HG02759 (cell line): ENCODE data around the gene LAMTOR1.
"Not testable (repeated sequence)": the region's sequence is repeated elsewhere in the genome, so short reads cannot be mapped to it uniquely, and the experiment has no call there.

ENCODE experiments used
- ATAC-seq: cut with Tn5 transposase; IDR thresholded peaks from one replicate; pipeline ENCODE4 v1.9.1; 2021; ENCODE audit warnings: mild to moderate bottlenecking, moderate library complexity; ENCODE audit not compliant: unreplicated experiment

LAMTOR1 gene

DNA sequence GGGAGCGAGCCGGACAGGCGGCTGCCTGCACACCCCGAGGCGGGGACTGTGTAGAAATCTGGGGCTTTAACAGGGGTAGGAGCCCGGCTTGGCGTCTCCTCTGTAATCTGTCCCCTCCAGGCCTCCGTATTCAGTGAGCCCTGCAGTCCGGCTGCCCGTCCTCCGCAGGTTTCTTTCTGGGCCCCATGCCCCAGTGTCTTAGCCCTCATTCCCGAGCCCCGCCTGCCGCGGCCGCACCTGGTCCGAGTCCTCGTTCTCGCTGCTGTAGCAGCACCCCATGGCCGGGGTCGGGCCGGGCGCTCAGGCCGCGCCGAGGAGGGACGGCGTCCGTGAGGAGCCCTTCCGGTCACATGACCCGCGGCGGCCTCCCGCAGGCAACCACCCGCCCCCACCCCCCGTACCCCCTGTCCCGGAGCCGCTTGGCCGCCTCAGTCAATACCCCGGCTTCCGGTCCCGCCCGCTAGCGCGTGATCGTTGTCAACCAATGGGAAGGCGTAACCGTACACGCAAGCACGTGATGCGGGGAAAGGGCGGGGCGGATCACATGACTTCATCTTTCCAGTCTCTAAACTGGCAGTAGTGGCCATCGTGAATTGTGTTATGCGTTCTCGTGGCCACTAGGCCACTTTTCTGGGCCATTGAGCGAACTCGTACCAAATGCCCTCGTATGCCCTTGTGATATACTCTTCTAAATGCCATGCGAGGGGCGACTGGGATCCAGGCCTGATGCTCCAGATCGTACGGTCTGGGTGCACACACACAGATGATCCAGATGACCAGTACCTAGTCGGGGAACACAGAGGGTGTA is at the start of gene LAMTOR1:
TSS of gene LAMTOR1 (minus strand) at position 352 of the 808 bp plus-strand sequence. CDS start at position 279, 73 bp downstream.
- ATAC-seq, result peak; percentile 93

- no peak for ATAC-seq
Observed at GRCh38 chr11:72150882-72151281, 47.8 kb upstream of the LAMTOR1 start.

DNA sequence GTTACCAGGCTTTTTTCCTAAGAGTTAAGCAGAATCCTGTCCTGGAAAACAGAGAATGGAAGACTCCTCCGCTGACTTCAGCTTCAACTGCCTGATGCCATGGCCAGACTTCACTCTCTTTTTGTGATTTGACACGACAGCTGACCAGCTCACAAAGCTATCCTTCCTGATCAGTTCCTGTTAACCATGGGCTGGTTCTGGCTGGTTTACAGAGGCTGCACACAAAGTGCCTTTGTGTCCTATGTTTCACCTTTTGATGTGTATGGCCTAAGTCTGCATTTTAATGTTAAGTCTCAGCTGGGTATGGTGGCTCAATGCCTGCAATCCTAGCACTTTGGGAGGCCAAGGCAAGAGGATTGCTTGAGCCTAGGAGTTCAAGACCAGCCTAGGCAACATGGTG is 43.5 kb upstream of the LAMTOR1 start:
- ATAC-seq, result no peak

GRCh38 chr11:72144807-72145565 is 41.9 kb upstream of the LAMTOR1 start:
- no peak for ATAC-seq

- not testable (repeated sequence) for ATAC-seq
Observed at GRCh38 chr11:72142543-72142942, 39.4 kb upstream of the LAMTOR1 start.

DNA sequence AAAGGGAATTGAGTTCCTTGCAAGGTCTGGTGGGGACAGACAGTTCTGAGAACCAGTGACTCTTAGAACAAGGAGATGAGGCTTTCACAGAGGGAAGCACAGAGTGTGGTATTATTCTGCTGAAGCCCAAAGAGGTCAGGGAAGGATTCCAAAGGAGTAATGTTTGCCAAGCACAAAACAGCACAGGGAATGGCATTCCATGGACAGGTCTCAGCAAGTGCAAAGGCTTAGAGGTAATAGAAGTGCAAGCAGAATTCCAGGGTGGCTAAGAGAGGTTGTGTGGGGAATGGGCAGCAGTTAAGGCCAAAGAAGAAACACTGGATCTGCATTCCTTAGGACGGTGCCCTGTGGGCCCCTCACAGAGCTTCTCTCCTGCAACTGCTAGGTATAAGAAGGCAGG is 39.0 kb upstream of the LAMTOR1 start:
- not testable (repeated sequence) for ATAC-seq

GRCh38 chr11:72141066-72141465 is 38.0 kb upstream of the LAMTOR1 start:
- no peak for ATAC-seq

GRCh38 chr11:72140661-72141060 is 37.6 kb upstream of the LAMTOR1 start:
- ATAC-seq, result no peak

GRCh38 chr11:72139500-72139899 is 36.4 kb upstream of the LAMTOR1 start:
- no peak for ATAC-seq

DNA sequence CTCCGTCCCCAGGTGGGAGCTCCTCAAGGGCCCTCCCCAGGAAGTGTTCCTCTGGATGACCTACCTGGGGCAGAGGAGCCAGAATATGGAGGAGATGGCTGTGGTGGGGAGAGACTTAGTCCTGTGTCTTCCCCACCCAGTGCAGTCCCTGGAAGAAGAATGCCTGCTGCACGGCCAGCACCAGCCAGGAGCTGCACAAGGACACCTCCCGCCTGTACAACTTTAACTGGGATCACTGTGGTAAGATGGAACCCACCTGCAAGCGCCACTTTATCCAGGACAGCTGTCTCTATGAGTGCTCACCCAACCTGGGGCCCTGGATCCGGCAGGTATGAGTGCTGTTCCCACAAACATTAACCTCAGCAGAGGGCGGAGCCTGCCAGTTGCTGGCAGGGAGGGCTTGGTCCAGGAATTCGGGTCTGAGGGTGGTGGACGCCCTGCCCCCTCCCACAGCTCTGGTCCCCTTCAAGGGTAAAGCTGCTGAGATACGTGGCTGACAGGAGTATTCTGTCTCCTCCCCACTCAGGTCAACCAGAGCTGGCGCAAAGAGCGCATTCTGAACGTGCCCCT is 35.8 kb upstream of the LAMTOR1 start:
- ATAC-seq, result no peak

DNA sequence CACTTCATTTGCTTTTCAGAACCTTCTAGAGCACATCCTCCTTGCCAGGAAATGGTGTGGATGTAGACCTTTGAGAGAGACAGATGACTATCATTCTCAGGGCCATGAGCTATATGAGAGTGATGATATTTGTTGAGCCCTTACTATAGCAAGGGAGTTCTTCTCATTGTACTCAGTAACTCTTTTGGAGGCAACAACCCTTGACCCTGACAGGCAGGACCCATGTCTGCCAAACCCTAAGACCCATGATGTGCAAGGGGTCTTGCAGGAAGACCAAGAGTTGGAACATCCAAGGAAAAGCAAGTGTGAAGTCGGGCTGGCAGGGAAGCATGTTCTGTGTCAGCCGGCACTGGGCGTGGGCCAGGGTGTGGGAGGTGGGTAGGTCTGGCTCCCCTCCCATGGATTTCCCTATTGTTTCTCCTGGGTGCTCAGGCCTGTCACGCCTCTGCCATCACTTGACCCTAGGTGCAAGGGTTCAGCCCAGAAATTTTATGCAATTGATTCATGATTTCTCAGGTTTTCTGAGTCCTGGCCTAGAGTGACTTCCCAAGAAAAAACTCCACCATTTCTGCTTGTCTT is 33.7 kb upstream of the LAMTOR1 start:
- no peak for ATAC-seq

DNA sequence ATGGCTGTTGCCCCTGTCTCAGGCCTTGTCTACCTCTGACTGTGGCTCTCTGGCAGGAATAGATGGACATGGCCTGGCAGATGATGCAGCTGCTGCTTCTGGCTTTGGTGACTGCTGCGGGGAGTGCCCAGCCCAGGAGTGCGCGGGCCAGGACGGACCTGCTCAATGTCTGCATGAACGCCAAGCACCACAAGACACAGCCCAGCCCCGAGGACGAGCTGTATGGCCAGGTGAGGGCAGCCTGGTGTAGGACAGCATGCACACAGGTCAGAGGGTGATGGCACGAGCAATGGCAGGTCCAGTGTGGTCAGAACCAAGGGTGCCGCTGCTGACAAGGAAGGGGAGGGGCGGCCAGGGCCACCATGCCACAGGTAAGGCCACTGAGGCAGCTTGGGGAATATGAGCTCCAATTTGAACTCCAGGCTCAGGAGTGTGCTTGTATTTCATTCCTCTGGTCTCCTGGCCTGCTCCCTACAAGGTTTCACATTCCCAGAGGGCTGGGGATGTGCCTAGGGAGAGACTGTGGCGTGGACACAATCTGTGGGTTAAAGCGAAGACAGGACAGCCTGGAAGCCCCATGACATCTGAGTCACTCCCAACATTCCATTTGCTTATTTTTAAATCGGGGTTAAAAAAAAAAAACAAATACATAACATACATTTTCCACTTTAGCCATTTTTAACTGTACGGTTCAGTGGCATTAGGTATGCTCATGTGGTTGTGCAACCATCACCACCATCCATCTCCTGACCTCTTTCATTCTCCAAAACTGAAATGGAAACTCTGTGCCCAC is 33.0 kb upstream of the LAMTOR1 start:
- ATAC-seq, result no peak

GRCh38 chr11:72135473-72135872 is 32.4 kb upstream of the LAMTOR1 start, which contains the start of gene FOLR3:
FOLR3 (plus strand) TSS chr11:72135725; CDS start chr11:72135953, 228 bp downstream.
- not testable (repeated sequence) for ATAC-seq

GRCh38 chr11:72132646-72133045 is 29.5 kb upstream of the LAMTOR1 start:
- no peak for ATAC-seq

DNA sequence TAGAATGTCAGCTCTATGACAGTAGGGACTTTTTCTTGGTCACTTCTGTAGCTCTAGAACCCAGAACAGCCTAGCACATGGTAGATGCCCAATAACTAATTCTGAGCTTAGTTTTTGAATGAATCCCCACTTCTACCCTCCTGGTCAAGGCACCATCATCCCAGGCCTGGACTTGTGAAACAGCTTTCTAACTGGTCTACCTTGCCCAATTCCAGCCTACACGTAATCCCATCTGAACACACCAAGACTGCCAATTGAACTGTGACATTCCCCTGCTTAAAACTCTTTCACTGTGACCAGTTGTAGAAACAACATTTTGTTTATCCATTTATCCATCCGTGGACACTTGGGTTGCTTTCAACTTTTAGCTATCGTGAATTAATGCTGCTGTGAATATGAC is 26.3 kb upstream of the LAMTOR1 start:
- no peak for ATAC-seq

DNA sequence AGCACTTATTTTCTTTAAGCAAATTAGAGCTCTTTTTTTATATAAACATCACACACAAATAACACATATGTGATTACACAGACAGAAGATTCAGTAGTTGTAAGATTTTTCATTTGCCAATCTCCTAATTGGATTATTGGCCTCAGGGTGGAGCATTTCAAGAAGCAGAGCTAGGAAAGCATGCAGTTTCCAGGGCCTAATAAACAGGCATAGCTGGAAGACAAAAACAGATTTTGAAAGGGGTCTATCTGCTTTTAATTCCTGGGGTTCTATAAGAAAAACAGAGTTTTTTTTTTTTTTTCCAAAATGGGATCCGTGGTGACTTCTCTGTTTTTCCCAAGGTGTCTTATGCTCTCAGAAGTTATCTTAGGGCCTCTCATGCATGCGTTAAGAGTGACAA is 24.8 kb upstream of the LAMTOR1 start:
- ATAC-seq, result no peak

DNA sequence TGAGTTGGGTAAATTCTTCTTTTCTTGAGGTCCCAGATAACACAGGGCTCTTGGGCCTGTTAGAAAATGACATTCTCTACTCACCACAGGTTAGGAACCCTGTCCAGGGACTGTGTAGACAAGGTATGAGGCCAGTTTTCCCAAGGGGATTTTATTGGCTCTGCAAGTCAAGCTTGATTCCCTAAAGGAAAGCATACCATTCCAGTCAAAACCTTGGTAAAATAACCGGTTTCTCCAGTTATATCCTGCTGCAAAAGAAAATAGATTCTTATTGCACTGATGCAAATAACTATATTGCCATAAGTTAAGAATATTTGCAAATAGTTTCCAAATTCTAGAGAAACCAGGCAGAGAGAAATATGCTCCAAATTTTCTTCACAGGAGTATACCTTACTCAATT is 22.9 kb upstream of the LAMTOR1 start:
- ATAC-seq, result no peak

DNA sequence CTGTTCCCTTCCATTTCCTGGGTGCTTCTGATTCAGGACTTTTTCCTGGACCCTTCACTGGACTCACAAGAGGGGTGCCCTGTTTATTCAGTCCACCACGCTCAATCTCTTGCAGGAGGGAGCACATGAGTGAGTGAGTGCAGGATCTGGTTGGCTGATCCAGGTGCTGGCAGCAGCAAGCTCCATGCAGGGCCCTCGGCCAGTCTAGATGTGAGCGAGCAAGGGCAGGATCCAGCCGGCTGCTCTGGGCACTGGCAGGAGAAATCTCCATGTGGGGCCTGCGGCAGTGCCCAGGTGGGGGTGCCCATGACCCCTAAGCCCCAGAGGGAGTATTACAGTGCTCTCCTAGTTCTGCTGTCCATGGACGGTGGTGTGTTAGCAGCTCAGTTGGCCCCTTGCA is 20.9 kb upstream of the LAMTOR1 start:
- ATAC-seq, result no peak

- no peak for ATAC-seq
Observed at GRCh38 chr11:72123117-72123653, 20.1 kb upstream of the LAMTOR1 start.

DNA sequence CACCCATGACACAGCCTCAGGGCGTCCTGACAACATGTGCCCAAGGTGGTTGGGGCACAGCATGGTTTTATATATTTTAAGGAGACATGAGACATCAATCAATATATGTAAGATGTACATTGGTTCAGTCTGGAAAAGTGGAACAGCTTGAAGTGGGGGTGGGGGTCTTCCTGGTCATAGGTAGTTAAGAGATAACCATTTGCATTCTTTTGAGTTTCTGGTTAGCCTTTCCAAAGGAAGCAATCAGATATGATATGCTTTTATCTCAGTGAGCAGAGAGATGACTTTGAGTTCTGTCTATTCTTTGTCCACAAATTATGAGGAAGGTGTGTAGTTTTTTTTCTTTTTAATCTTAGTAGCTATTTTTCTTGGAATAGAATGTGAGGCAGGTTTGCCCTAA is 19.5 kb upstream of the LAMTOR1 start:
- no peak for ATAC-seq
